Endothelial cell of umbilical vein (primary cell): Measurements from ENCODE around the gene CDC40. TPM values are rescaled to one million over a fixed set of nuclear protein-coding genes. Genes with fewer than 3 reads are reported as not detected.
"Not testable (repeated sequence)": the region's sequence is repeated elsewhere in the genome, so short reads cannot be mapped to it uniquely, and the experiment has no call there.

Experiments
- BruUV-seq: library from RNA; stranded (reverse); fragments of 400-500 nt; replicated peaks from 2 replicates; lab custom pipeline; 2021; lab: Mats Ljungman, UMichigan
- CTCF ChIA-PET: fragments of 300-600, 350-600 bp; sonication (Branson Sonifier 250); formaldehyde crosslinking; loops from one replicate; lab custom pipeline; 2021; ENCODE audit warnings: antibody characterized with exemption, inconsistent platforms; lab: Charles Lee
- POLR2A ChIA-PET: fragments of 300-600, 350-600 bp; sonication (Branson Sonifier 250); formaldehyde crosslinking; loops from one replicate; lab custom pipeline; 2021; ENCODE audit warnings: antibody characterized with exemption, inconsistent platforms; lab: Charles Lee
- DNase-seq: peaks from one replicate; pipeline ENCODE4 v3.0.0-alpha.2; 2011; ENCODE audit warnings: low read depth, low spot score
- FAIRE-seq: peaks from 2 replicates; lab custom pipeline; 2011; peaks lifted over from hg19 to GRCh38; lab: Jason Lieb, UNC
- H2AFZ ChIP-seq: 2 replicates; pipeline ENCODE4 v1.6.0; 2012; ENCODE audit warnings: low read depth, low read length, control low read depth, inconsistent platforms
- H3K27ac ChIP-seq: 2 replicates; pipeline ENCODE4 v1.5.1; 2011; ENCODE audit warnings: low read depth, mild to moderate bottlenecking, control low read depth, low read length, moderate library complexity; ENCODE audit not compliant: insufficient read depth
- H3K27me3 ChIP-seq, 2 experiments: 2 replicates each; pipeline versions ENCODE4 v1.6.0 to v1.6.1; 2011; ENCODE audit warnings: low read length in 2 of 2, mixed read lengths in 1 of 2; ENCODE audit not compliant: control insufficient read depth in 2 of 2, insufficient read depth in 2 of 2
- H3K36me3 ChIP-seq, 2 experiments: 2 replicates in 1 of 2; 3 replicates in 1 of 2; pipeline ENCODE4 v1.5.1; 2011; ENCODE audit warnings: low read length in 2 of 2, mild to moderate bottlenecking in 1 of 2, moderate library complexity in 1 of 2; ENCODE audit not compliant: control insufficient read depth in 2 of 2, insufficient read depth in 2 of 2; ENCODE audit errors: extremely low read depth in 1 of 2
- H3K4me1 ChIP-seq: 3 replicates; pipeline ENCODE4 v1.5.1; 2011; ENCODE audit warnings: mild to moderate bottlenecking, low read length; ENCODE audit not compliant: control insufficient read depth, insufficient read depth; ENCODE audit errors: extremely low read depth
- H3K4me2 ChIP-seq: 2 replicates; pipeline ENCODE4 v1.6.1; 2011; ENCODE audit warnings: low read length, control low read depth, mixed read lengths; ENCODE audit not compliant: insufficient read depth
- H3K4me3 ChIP-seq, 3 experiments: fragments of 200-600 bp in 1 of 3; sonication (generic), shearing (Covaris generic) in 1 of 3; replicated peaks in 1 of 3; 2 replicates each; pipeline ENCODE4 v1.5.1; 2011 to 2016; ENCODE audit warnings: control low read depth in 3 of 3, low read length in 3 of 3, mild to moderate bottlenecking in 2 of 3, inconsistent platforms in 1 of 3, low read depth in 1 of 3, moderate library complexity in 1 of 3; ENCODE audit not compliant: insufficient read depth in 1 of 3
- H3K79me2 ChIP-seq: 2 replicates; pipeline ENCODE4 v1.6.0; 2012; ENCODE audit warnings: low read length, inconsistent platforms; ENCODE audit not compliant: control insufficient read depth, insufficient read depth
- H3K9ac ChIP-seq: replicated peaks from 2 replicates; pipeline ENCODE3; 2011; ENCODE audit warnings: low read length, control low read depth; ENCODE audit not compliant: insufficient read depth; ENCODE audit errors: extremely low read depth
- H3K9me1 ChIP-seq: replicated peaks from 3 replicates; pipeline ENCODE4 v1.6.0; 2011; ENCODE audit warnings: mild to moderate bottlenecking, low read length; ENCODE audit not compliant: control insufficient read depth, insufficient read depth; ENCODE audit errors: extremely low read depth
- H3K9me3 ChIP-seq: replicated peaks from 2 replicates; pipeline ENCODE4 v1.5.1; 2012; ENCODE audit warnings: low read length, inconsistent platforms; ENCODE audit not compliant: control insufficient read depth, insufficient read depth
- H4K20me1 ChIP-seq: replicated peaks from 2 replicates; pipeline ENCODE3; 2011; ENCODE audit warnings: mild to moderate bottlenecking, low read length; ENCODE audit not compliant: control insufficient read depth, insufficient read depth; ENCODE audit errors: extremely low read depth
- CTCF ChIP-seq, 2 donors: IDR thresholded peaks; 1 replicate in 1 of 2; 2 replicates in 1 of 2; pipeline ENCODE4 v1.5.1; 2011; ENCODE audit warnings: low read length in 2 of 2, mild to moderate bottlenecking in 2 of 2, moderate library complexity in 2 of 2, control low read depth in 1 of 2, inconsistent platforms in 1 of 2, low read depth in 1 of 2; ENCODE audit not compliant: insufficient read depth in 1 of 2; ENCODE audit errors: extremely low read depth in 1 of 2
- EZH2 ChIP-seq: IDR thresholded peaks from 2 replicates; pipeline ENCODE4 v1.6.1; 2012; ENCODE audit warnings: borderline replicate concordance, low read depth, mild to moderate bottlenecking, moderate library complexity, low read length, inconsistent platforms; ENCODE audit not compliant: severe bottlenecking
- FOS ChIP-seq: IDR thresholded peaks from 2 replicates; pipeline ENCODE4 v1.6.1; 2011; ENCODE audit warnings: mild to moderate bottlenecking, low read length, moderate library complexity, borderline replicate concordance; ENCODE audit not compliant: insufficient read depth
- GATA2 ChIP-seq: IDR thresholded peaks from 2 replicates; pipeline ENCODE4 v1.7.0; 2011; ENCODE audit warnings: low read depth, mild to moderate bottlenecking, moderate library complexity, mixed read lengths, low read length; ENCODE audit not compliant: insufficient read length, insufficient read depth
- JUN ChIP-seq: IDR thresholded peaks from 2 replicates; pipeline ENCODE4 v1.6.1; 2011; ENCODE audit warnings: borderline replicate concordance, low read depth; ENCODE audit not compliant: insufficient read length, insufficient read depth
- MAX ChIP-seq: IDR thresholded peaks from 2 replicates; pipeline ENCODE4 v1.6.1; 2011; ENCODE audit not compliant: insufficient read depth, insufficient read length
- MYC ChIP-seq: IDR thresholded peaks from one replicate; pipeline ENCODE4 v1.6.1; 2011; ENCODE audit warnings: mild to moderate bottlenecking, low read depth, low read length
- POLR2A ChIP-seq: IDR thresholded peaks from 2 replicates; pipeline ENCODE4 v1.6.1; 2012; ENCODE audit warnings: low read depth, mild to moderate bottlenecking, control low read depth, low read length
- dilution Hi-C: fragments of 300-500 bp; cut with MboI; formaldehyde crosslinking; loops from one replicate; pipeline ENCODE4 v1.15.0; 2019; ENCODE audit warnings: low sequenced_read_pairs; ENCODE audit not compliant: extremely low pct_ligation_motif_present
- intact Hi-C: fragments of 100-400 bp; cut with micrococcal nuclease; formaldehyde crosslinking; loops from one replicate; pipeline ENCODE4 v1.10.0; 2022
- polyA plus RNA-seq, 4 experiments: library from polyadenylated mRNA; depleted of rRNA in 3 of 4; stranded (reverse) in 3 of 4; unstranded in 1 of 4; fragments of >200 nt; gene quantifications; 2 replicates each; pipeline versions ENCODE4 v1.2.1 to v1.2.3, GENCODE V29; 2011 to 2012; ENCODE audit warnings: missing spikeins in 1 of 4
- total RNA-seq: library from RNA; stranded (reverse); gene quantifications from 2 replicates; pipeline ENCODE4 v1.2.3, GENCODE V29; 2021

Gene CDC40
- total and polyA plus RNA-seq, 2 donors (not counting 3 experiments of a cell fraction or from before 2014, with no cell fraction given) = 7.2 to 18.5 TPM

DNA sequence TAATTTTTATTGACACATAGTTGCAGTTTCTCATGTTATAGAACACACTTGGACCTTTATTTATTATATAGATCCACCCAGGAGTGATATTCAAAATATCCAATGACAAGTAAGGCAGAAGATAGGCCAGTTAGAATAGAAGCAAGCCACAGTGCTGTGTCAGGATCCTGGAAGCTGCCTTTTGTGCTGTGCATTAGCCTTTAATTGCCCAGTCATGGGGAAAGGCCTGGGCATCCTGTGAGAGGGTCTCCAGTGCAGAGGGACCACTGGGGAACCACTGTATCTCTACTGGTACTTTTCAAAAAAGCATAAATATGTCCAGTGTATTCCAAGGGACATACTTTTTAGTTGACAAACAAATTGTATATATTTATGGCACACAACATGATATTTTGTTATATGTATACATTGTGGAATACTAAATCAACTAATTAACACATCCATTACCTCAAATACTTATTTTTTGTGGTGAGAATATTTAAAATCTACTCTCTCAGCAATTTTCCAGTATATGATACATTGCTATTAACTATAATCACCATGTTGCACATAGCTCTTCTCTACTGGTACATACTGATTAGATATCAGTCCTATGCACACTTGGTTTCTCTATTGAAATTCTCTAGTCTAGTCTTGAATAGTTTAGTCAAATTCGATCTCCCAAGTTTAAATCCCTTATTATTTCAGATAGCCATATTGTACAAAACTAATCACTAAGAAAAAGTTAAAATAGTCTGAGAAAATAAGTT, 59.5 kb downstream of the CDC40 start:
- ChIA-PET POLR2A (no interaction called here), CTCF (interaction anchor here (0.8 to 1.1 kb wide), 2 partner anchors 16 to 33 kb away, joined by 3 read pairs; no protein-coding TSS in a partner anchor)
- dilution Hi-C loops = no loop called here
- Histone ChIP-seq H3K79me2 (no peaks in the 10 kb centered on the region), H2AFZ (no peak overlapping the region), H3K4me2 (no peak overlapping the region), H3K36me3 (no peaks in the 10 kb centered on the region), H3K9me3 (no peaks in the 10 kb centered on the region), H3K27ac (no peak overlapping the region), H4K20me1 (no peaks in the 10 kb centered on the region), H3K27me3 (no peaks in the 10 kb centered on the region), H3K4me1 (no peaks in the 10 kb centered on the region), H3K9me1 (no peaks in the 10 kb centered on the region), H3K9ac (no peak overlapping the region), H3K4me3 (no peak overlapping the region)
- no peak for TF ChIP-seq FOS
- no peak for TF ChIP-seq JUN
- TF ChIP-seq EZH2 = no peak
- TF ChIP-seq GATA2 = no peak
- TF ChIP-seq POLR2A = no peak
- TF ChIP-seq CTCF (IDR thresholded peaks at IDR 0.05; ENCODE audit: extremely low read depth in 1 of 2, insufficient read depth in 1 of 2, low read depth in 1 of 2, low read length in 2 of 2) = no peak
- TF ChIP-seq MAX = no peak
- TF ChIP-seq MYC = no peak
- no TSS peak for BruUV-seq
- intact Hi-C loops = no loop called here
- FAIRE-seq = no peak
- DNase-seq = no peak

DNA sequence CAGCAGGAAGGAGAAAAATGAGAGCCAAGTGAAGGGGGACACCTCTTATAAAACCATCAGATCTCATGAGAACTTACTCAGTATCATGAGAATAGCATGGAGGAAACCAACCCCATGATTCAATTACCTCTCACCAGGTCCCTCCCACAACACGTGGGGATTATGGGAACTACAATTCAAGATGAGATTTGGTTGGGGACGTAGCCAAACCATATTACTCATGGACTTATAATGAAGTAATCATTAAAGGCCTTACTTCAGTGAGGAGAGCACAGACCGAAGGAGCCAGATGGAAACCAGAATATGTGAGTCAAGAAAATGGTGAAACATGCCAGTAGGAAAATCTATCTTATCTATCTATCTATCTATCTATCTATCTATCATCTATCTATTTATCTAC, 64.4 kb downstream of the CDC40 start:
- H3K27ac ChIP-seq, H3K9me1 ChIP-seq, H3K27me3 ChIP-seq, H3K4me1 ChIP-seq, CTCF ChIA-PET, H3K4me2 ChIP-seq, H3K9ac ChIP-seq, intact Hi-C loops, dilution Hi-C loops, POLR2A ChIA-PET, H3K9me3 ChIP-seq, BruUV-seq, H3K4me3 ChIP-seq, H3K79me2 ChIP-seq, DNase-seq, H2AFZ ChIP-seq, H4K20me1 ChIP-seq, H3K36me3 ChIP-seq, FAIRE-seq: not testable (repeated sequence)
